ENCODE data around the gene FBXL7. TPM values are rescaled to one million over a fixed set of nuclear protein-coding genes. Genes with fewer than 3 reads are reported as not detected.

Gene FBXL7
- total RNA-seq, 1 donor from 2014 or later = 4.4 TPM

- Histone ChIP-seq H3K4me3 (ENCODE audit: low read depth, low read length) (no peak overlapping the region), H3K36me3 (ENCODE audit: control insufficient read depth, insufficient read depth, low read length) (no peaks in the 10 kb centered on the region), H3K27me3 (ENCODE audit: control insufficient read depth, insufficient read depth, low read length) (no peaks in the 10 kb centered on the region)
- no peak for TF ChIP-seq CTCF (IDR thresholded peaks at IDR 0.05; ENCODE audit: insufficient read depth, low read length, poor library complexity, severe bottlenecking)
- no peak for DNase-seq (ENCODE audit: low read depth)
Observed at GRCh38 chr5:15948190-15948589, 448.2 kb downstream of the FBXL7 start.

- DNase-seq (ENCODE audit: low read depth) = no peak
- Histone ChIP-seq H3K36me3 (ENCODE audit: control insufficient read depth, insufficient read depth, low read length) (no peaks in the 10 kb centered on the region), H3K27me3 (ENCODE audit: control insufficient read depth, insufficient read depth, low read length) (no peaks in the 10 kb centered on the region), H3K4me3 (ENCODE audit: low read depth, low read length) (no peak overlapping the region)
- no peak for TF ChIP-seq CTCF (IDR thresholded peaks at IDR 0.05; ENCODE audit: insufficient read depth, low read length, poor library complexity, severe bottlenecking)
Observed at GRCh38 chr5:15951126-15951525, 451.1 kb downstream of the FBXL7 start.

- no peaks in the 10 kb centered on the region for H3K27me3 ChIP-seq (ENCODE audit: control insufficient read depth, insufficient read depth, low read length)
- no peak for DNase-seq (ENCODE audit: low read depth)
- TF ChIP-seq CTCF (IDR thresholded peaks at IDR 0.05; ENCODE audit: insufficient read depth, low read length, poor library complexity, severe bottlenecking) = no peak
- no peak overlapping the region for H3K4me3 ChIP-seq (ENCODE audit: low read depth, low read length)
- H3K36me3 ChIP-seq (ENCODE audit: control insufficient read depth, insufficient read depth, low read length) = no peaks in the 10 kb centered on the region
Observed at GRCh38 chr5:15951550-15951949, 451.6 kb downstream of the FBXL7 start.

- Histone ChIP-seq H3K36me3 (ENCODE audit: control insufficient read depth, insufficient read depth, low read length) (no peaks in the 10 kb centered on the region), H3K27me3 (ENCODE audit: control insufficient read depth, insufficient read depth, low read length) (no peaks in the 10 kb centered on the region), H3K4me3 (ENCODE audit: low read depth, low read length) (no peak overlapping the region)
- TF ChIP-seq CTCF (IDR thresholded peaks at IDR 0.05; ENCODE audit: insufficient read depth, low read length, poor library complexity, severe bottlenecking) = no peak
- DNase-seq (ENCODE audit: low read depth) = no peak
Observed at GRCh38 chr5:15956622-15957021, 456.6 kb downstream of the FBXL7 start.

- no peak for TF ChIP-seq CTCF (IDR thresholded peaks at IDR 0.05; ENCODE audit: insufficient read depth, low read length, poor library complexity, severe bottlenecking)
- H3K36me3 ChIP-seq (ENCODE audit: control insufficient read depth, insufficient read depth, low read length) = no peaks in the 10 kb centered on the region
- no peaks in the 10 kb centered on the region for H3K27me3 ChIP-seq (ENCODE audit: control insufficient read depth, insufficient read depth, low read length)
- DNase-seq (ENCODE audit: low read depth) = no peak
- H3K4me3 ChIP-seq (ENCODE audit: low read depth, low read length) = no peak overlapping the region
Observed at GRCh38 chr5:15957124-15957523, 457.1 kb downstream of the FBXL7 start.

- DNase-seq (ENCODE audit: low read depth) = no peak
- H3K27me3 ChIP-seq (ENCODE audit: control insufficient read depth, insufficient read depth, low read length) = no peaks in the 10 kb centered on the region
- TF ChIP-seq CTCF (IDR thresholded peaks at IDR 0.05; ENCODE audit: insufficient read depth, low read length, poor library complexity, severe bottlenecking) = no peak
- no peak overlapping the region for H3K4me3 ChIP-seq (ENCODE audit: low read depth, low read length)
- no peaks in the 10 kb centered on the region for H3K36me3 ChIP-seq (ENCODE audit: control insufficient read depth, insufficient read depth, low read length)
Observed at GRCh38 chr5:15959370-15960164, 459.6 kb downstream of the FBXL7 start.

All from kidney epithelial cell (primary cell).